Measurements from ENCODE around the gene CCDC192. TPM values are rescaled to one million over a fixed set of nuclear protein-coding genes. Genes with fewer than 3 reads are reported as not detected.

CCDC192 gene
- total and polyA plus RNA-seq, 2 donors: 0.41 TPM; not detected in 1

GRCh38 chr5:127970854-127971425 is 267.7 kb downstream of the CCDC192 start:
- DNase-seq (ENCODE audit: extremely low spot score): no peak
- no peak overlapping the region for H3K4me3 ChIP-seq (ENCODE audit: low read depth, low read length)
- 86% methylated on average over 2 of the region's 2 CpGs for WGBS
- no peak overlapping the region for H3K27ac ChIP-seq (ENCODE audit: low read depth)
- H3K36me3 ChIP-seq (ENCODE audit: insufficient read depth): no peaks in the 10 kb centered on the region
- H3K4me1 ChIP-seq (ENCODE audit: insufficient read depth): no peaks in the 10 kb centered on the region

GRCh38 chr5:127975961-127976360 is 272.8 kb downstream of the CCDC192 start:
- no peak for DNase-seq (ENCODE audit: extremely low spot score)
- no peaks in the 10 kb centered on the region for H3K4me1 ChIP-seq (ENCODE audit: insufficient read depth)
- H3K36me3 ChIP-seq (ENCODE audit: insufficient read depth): no peaks in the 10 kb centered on the region
- no peak overlapping the region for H3K4me3 ChIP-seq (ENCODE audit: low read depth, low read length)
- 96% methylated on average over 2 of the region's 2 CpGs for WGBS
- H3K27ac ChIP-seq (ENCODE audit: low read depth): no peak overlapping the region

- H3K27ac ChIP-seq (ENCODE audit: low read depth): no peak overlapping the region
- DNase-seq (ENCODE audit: extremely low spot score): no peak
- H3K4me3 ChIP-seq (ENCODE audit: low read depth, low read length): no peak overlapping the region
- H3K36me3 ChIP-seq (ENCODE audit: insufficient read depth): no peaks in the 10 kb centered on the region
- no peaks in the 10 kb centered on the region for H3K4me1 ChIP-seq (ENCODE audit: insufficient read depth)
- whole genome bisulfite sequencing: 97% methylated on average over 4 of the region's 4 CpGs
Measured at GRCh38 chr5:127976525-127976924, 273.3 kb downstream of the CCDC192 start.

GRCh38 chr5:127976991-127977717 is 274.0 kb downstream of the CCDC192 start:
- Histone ChIP-seq H3K4me3 (ENCODE audit: low read depth, low read length) (no peak overlapping the region), H3K4me1 (ENCODE audit: insufficient read depth) (no peaks in the 10 kb centered on the region), H3K27ac (ENCODE audit: low read depth) (no peak overlapping the region), H3K36me3 (ENCODE audit: insufficient read depth) (no peaks in the 10 kb centered on the region)
- 53% methylated on average over 5 of the region's 5 CpGs for WGBS
- no peak for DNase-seq (ENCODE audit: extremely low spot score)

GRCh38 chr5:127978738-127979300 is 275.6 kb downstream of the CCDC192 start:
- Histone ChIP-seq H3K4me1 (ENCODE audit: insufficient read depth) (no peaks in the 10 kb centered on the region), H3K27ac (ENCODE audit: low read depth) (no peak overlapping the region), H3K36me3 (ENCODE audit: insufficient read depth) (no peaks in the 10 kb centered on the region), H3K4me3 (ENCODE audit: low read depth, low read length) (no peak overlapping the region)
- no peak for DNase-seq (ENCODE audit: extremely low spot score)
- 96% methylated on average over 5 of the region's 5 CpGs for WGBS

GRCh38 chr5:127979475-127979874 is 276.3 kb downstream of the CCDC192 start:
- no peaks in the 10 kb centered on the region for H3K36me3 ChIP-seq (ENCODE audit: insufficient read depth)
- no peaks in the 10 kb centered on the region for H3K4me1 ChIP-seq (ENCODE audit: insufficient read depth)
- no peak for DNase-seq (ENCODE audit: extremely low spot score)
- no peak overlapping the region for H3K4me3 ChIP-seq (ENCODE audit: low read depth, low read length)
- no peak overlapping the region for H3K27ac ChIP-seq (ENCODE audit: low read depth)

- H3K27ac ChIP-seq (ENCODE audit: low read depth): no peak overlapping the region
- no peak overlapping the region for H3K4me3 ChIP-seq (ENCODE audit: low read depth, low read length)
- H3K36me3 ChIP-seq (ENCODE audit: insufficient read depth): no peaks in the 10 kb centered on the region
- no peak for DNase-seq (ENCODE audit: extremely low spot score)
- H3K4me1 ChIP-seq (ENCODE audit: insufficient read depth): no peaks in the 10 kb centered on the region
Measured at GRCh38 chr5:127980843-127981242, 277.7 kb downstream of the CCDC192 start.

GRCh38 chr5:127981498-127981897 is 278.3 kb downstream of the CCDC192 start:
- H3K4me1 ChIP-seq (ENCODE audit: insufficient read depth): no peaks in the 10 kb centered on the region
- H3K36me3 ChIP-seq (ENCODE audit: insufficient read depth): no peaks in the 10 kb centered on the region
- no peak overlapping the region for H3K27ac ChIP-seq (ENCODE audit: low read depth)
- no peak overlapping the region for H3K4me3 ChIP-seq (ENCODE audit: low read depth, low read length)
- no peak for DNase-seq (ENCODE audit: extremely low spot score)
- WGBS: 79% methylated on average over 4 of the region's 4 CpGs

GRCh38 chr5:127985811-127986325 is 282.7 kb downstream of the CCDC192 start:
- H3K4me3 ChIP-seq (ENCODE audit: low read depth, low read length): no peak overlapping the region
- peaks cover 2% of the 10 kb centered on the region for H3K4me1 ChIP-seq (ENCODE audit: insufficient read depth)
- WGBS: 98% methylated on average over 7 of the region's 7 CpGs
- no peak overlapping the region for H3K27ac ChIP-seq (ENCODE audit: low read depth)
- DNase-seq (ENCODE audit: extremely low spot score): no peak
- no peaks in the 10 kb centered on the region for H3K36me3 ChIP-seq (ENCODE audit: insufficient read depth)

- no peak overlapping the region for H3K4me3 ChIP-seq (ENCODE audit: low read depth, low read length)
- peaks cover 2% of the 10 kb centered on the region for H3K4me1 ChIP-seq (ENCODE audit: insufficient read depth)
- no peak for DNase-seq (ENCODE audit: extremely low spot score)
- no peaks in the 10 kb centered on the region for H3K36me3 ChIP-seq (ENCODE audit: insufficient read depth)
- H3K27ac ChIP-seq (ENCODE audit: low read depth): no peak overlapping the region
- WGBS: 93% methylated on average over 2 of the region's 2 CpGs
Measured at GRCh38 chr5:127987354-127988145, 284.4 kb downstream of the CCDC192 start.

GRCh38 chr5:127988146-127988760 is 285.1 kb downstream of the CCDC192 start:
- peak; percentile 28 for DNase-seq (ENCODE audit: extremely low spot score)
- no peak overlapping the region for H3K4me3 ChIP-seq (ENCODE audit: low read depth, low read length)
- H3K27ac ChIP-seq (ENCODE audit: low read depth): no peak overlapping the region
- H3K36me3 ChIP-seq (ENCODE audit: insufficient read depth): no peaks in the 10 kb centered on the region
- peaks cover 2% of the 10 kb centered on the region for H3K4me1 ChIP-seq (ENCODE audit: insufficient read depth)
